Measurements from ENCODE around the gene KRTAP5-6.

Gene KRTAP5-6

GRCh38 chr11:1672613-1673350 lies 24.2 kb upstream of the KRTAP5-6 start:
- H3K9ac ChIP-seq (ENCODE audit: low read depth, low read length, poor library complexity, severe bottlenecking): no peak overlapping the region
- H3K9me3 ChIP-seq (ENCODE audit: insufficient read depth, low read depth, low read length): no peaks in the 10 kb centered on the region
- no peak overlapping the region for H3K4me2 ChIP-seq (ENCODE audit: low read depth, low read length, poor library complexity, severe bottlenecking)
- no peaks in the 10 kb centered on the region for H3F3A ChIP-seq (ENCODE audit: low read depth)
- no peaks in the 10 kb centered on the region for H3K79me2 ChIP-seq (ENCODE audit: insufficient read depth, low read length)
- no peak overlapping the region for H3K4me3 ChIP-seq (ENCODE audit: low read length, poor library complexity, severe bottlenecking)
- H4K20me1 ChIP-seq (ENCODE audit: insufficient read depth, low read length, poor library complexity, severe bottlenecking): no peaks in the 10 kb centered on the region
- no peaks in the 10 kb centered on the region for H3K4me1 ChIP-seq (ENCODE audit: insufficient read depth, low read length, poor library complexity, severe bottlenecking)
- peaks cover 19% of the 10 kb centered on the region for H3K27me3 ChIP-seq (ENCODE audit: insufficient read depth, low read length, poor library complexity, severe bottlenecking)
- no peaks in the 10 kb centered on the region for H3K9me2 ChIP-seq (replicated peaks; ENCODE audit: low read depth, low read length)
- H3K36me3 ChIP-seq (ENCODE audit: insufficient read depth, low read length): no peaks in the 10 kb centered on the region
- no peak overlapping the region for H2AFZ ChIP-seq (ENCODE audit: low read length)
- no peak for TF ChIP-seq EZH2phosphoT487 (IDR thresholded peaks at IDR 0.05; ENCODE audit: borderline replicate concordance)
- TF ChIP-seq CTCF (conservative IDR thresholded peaks at IDR 0.05; ENCODE audit: low read length): no peak

DNA sequence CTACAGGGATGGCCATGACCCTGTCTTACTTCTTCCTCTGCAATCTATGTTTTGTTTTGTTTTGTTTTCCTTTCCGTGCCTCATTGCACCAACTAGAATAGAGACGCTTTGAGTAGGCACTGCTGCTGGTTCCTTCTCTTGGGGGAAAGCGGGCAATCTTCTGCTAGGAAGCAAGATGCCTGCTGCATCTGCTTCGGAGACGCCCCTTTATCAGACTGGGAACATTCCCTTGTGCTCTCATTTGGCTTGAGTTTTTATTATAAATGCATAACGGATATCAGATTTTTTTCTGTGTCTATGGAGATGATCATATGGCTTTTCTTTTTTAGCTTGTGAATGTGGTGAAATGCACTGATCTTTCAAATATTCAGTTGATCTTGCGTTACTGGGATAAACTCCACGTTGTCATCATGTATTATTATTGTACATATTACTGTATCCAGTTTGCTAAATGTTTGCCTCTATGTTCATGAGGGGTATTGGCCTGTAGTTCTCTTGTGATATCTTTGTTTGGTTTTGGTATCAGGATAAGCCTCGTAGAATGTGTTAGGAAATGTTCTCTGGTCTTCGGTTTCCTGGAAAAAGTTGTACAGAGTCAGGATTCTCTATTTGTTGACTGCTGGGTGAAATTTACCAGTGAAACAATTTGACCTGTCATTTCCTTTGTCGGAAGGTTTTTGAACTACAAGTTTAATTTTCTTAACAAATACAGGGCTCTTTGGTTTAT lies 23.4 kb upstream of the KRTAP5-6 start:
- Histone ChIP-seq H3K4me2 (ENCODE audit: low read depth, low read length, poor library complexity, severe bottlenecking) (no peak overlapping the region), H3F3A (ENCODE audit: low read depth) (no peaks in the 10 kb centered on the region), H3K9me2 (replicated peaks; ENCODE audit: low read depth, low read length) (no peaks in the 10 kb centered on the region), H3K79me2 (ENCODE audit: insufficient read depth, low read length) (no peaks in the 10 kb centered on the region), H3K36me3 (ENCODE audit: insufficient read depth, low read length) (no peaks in the 10 kb centered on the region), H3K4me1 (ENCODE audit: insufficient read depth, low read length, poor library complexity, severe bottlenecking) (no peaks in the 10 kb centered on the region), H4K20me1 (ENCODE audit: insufficient read depth, low read length, poor library complexity, severe bottlenecking) (no peaks in the 10 kb centered on the region), H3K9me3 (ENCODE audit: insufficient read depth, low read depth, low read length) (no peaks in the 10 kb centered on the region), H3K27me3 (ENCODE audit: insufficient read depth, low read length, poor library complexity, severe bottlenecking) (peaks cover 12% of the 10 kb centered on the region), H3K9ac (ENCODE audit: low read depth, low read length, poor library complexity, severe bottlenecking) (no peak overlapping the region), H2AFZ (ENCODE audit: low read length) (no peak overlapping the region), H3K4me3 (ENCODE audit: low read length, poor library complexity, severe bottlenecking) (no peak overlapping the region)
- TF ChIP-seq EZH2phosphoT487 (IDR thresholded peaks at IDR 0.05; ENCODE audit: borderline replicate concordance) (no peak), CTCF (conservative IDR thresholded peaks at IDR 0.05; ENCODE audit: low read length) (no peak)

- H3K36me3 ChIP-seq (ENCODE audit: insufficient read depth, low read length): no peaks in the 10 kb centered on the region
- H3K79me2 ChIP-seq (ENCODE audit: insufficient read depth, low read length): no peaks in the 10 kb centered on the region
- no peaks in the 10 kb centered on the region for H3K9me2 ChIP-seq (replicated peaks; ENCODE audit: low read depth, low read length)
- H3K4me2 ChIP-seq (ENCODE audit: low read depth, low read length, poor library complexity, severe bottlenecking): no peak overlapping the region
- no peaks in the 10 kb centered on the region for H3F3A ChIP-seq (ENCODE audit: low read depth)
- H2AFZ ChIP-seq (ENCODE audit: low read length): no peak overlapping the region
- no peaks in the 10 kb centered on the region for H3K4me1 ChIP-seq (ENCODE audit: insufficient read depth, low read length, poor library complexity, severe bottlenecking)
- no peak overlapping the region for H3K9ac ChIP-seq (ENCODE audit: low read depth, low read length, poor library complexity, severe bottlenecking)
- TF ChIP-seq EZH2phosphoT487 (IDR thresholded peaks at IDR 0.05; ENCODE audit: borderline replicate concordance): no peak
- TF ChIP-seq CTCF (conservative IDR thresholded peaks at IDR 0.05; ENCODE audit: low read length): no peak
- H4K20me1 ChIP-seq (ENCODE audit: insufficient read depth, low read length, poor library complexity, severe bottlenecking): no peaks in the 10 kb centered on the region
- H3K9me3 ChIP-seq (ENCODE audit: insufficient read depth, low read depth, low read length): no peaks in the 10 kb centered on the region
- peaks cover 12% of the 10 kb centered on the region for H3K27me3 ChIP-seq (ENCODE audit: insufficient read depth, low read length, poor library complexity, severe bottlenecking)
- H3K4me3 ChIP-seq (ENCODE audit: low read length, poor library complexity, severe bottlenecking): no peak overlapping the region
Observed at GRCh38 chr11:1674173-1675131, 22.5 kb upstream of the KRTAP5-6 start.
